Left colon (tissue), 2 donors: ENCODE results near the gene ANKH. TPM values are rescaled to one million over a fixed set of nuclear protein-coding genes. Genes with fewer than 3 reads are reported as not detected.
"Not testable (repeated sequence)": the region's sequence is repeated elsewhere in the genome, so short reads cannot be mapped to it uniquely, and the experiment has no call there.

ENCODE experiments used
- ATAC-seq: fragments of 200-7000 bp; cut with Tn5 transposase; one replicate; pipeline ENCODE4 v1.9.1; 2020; ENCODE audit warnings: mild to moderate bottlenecking, moderate library complexity
- DNase-seq, 2 donors: peaks; one replicate each; pipeline ENCODE4 v3.0.0-alpha.2; 2020
- intact Hi-C, 2 donors: fragments of 100-400 bp; cut with DNase I in 1 of 2; cut with micrococcal nuclease in 1 of 2; formaldehyde crosslinking; loops; one replicate each; pipeline versions ENCODE4 v1.11.2 to v1.14.0; 2022; cut with DNase I, micrococcal nuclease
- total RNA-seq, 2 donors: library from RNA; stranded (reverse); fragmentation: NEBNext Ultra II Directional; extraction: Animal tissue kit (Norgen Biotek cat#: 25700); gene quantifications; one replicate each; pipeline ENCODE4 v1.2.1, GENCODE V29; 2021
- donor health status: DM: no; HTN: no; CAD: no.
- donor health status: DM: yes; HTN: yes; CAD: no.

The ANKH gene
- total RNA-seq, 2 donors from 2014 or later = 98.4 to 156 TPM

- ATAC-seq = no peak
- intact Hi-C loops = no loop called here
- no peak for DNase-seq
Measured at GRCh38 chr5:14812166-14812565, 59.4 kb downstream of the ANKH start.

GRCh38 chr5:14810928-14811572 lies 60.5 kb downstream of the ANKH start:
- intact Hi-C loops = no loop called here
- no peak for DNase-seq
- ATAC-seq = no peak

GRCh38 chr5:14810282-14810681 lies 61.3 kb downstream of the ANKH start:
- intact Hi-C loops = no loop called here

DNA sequence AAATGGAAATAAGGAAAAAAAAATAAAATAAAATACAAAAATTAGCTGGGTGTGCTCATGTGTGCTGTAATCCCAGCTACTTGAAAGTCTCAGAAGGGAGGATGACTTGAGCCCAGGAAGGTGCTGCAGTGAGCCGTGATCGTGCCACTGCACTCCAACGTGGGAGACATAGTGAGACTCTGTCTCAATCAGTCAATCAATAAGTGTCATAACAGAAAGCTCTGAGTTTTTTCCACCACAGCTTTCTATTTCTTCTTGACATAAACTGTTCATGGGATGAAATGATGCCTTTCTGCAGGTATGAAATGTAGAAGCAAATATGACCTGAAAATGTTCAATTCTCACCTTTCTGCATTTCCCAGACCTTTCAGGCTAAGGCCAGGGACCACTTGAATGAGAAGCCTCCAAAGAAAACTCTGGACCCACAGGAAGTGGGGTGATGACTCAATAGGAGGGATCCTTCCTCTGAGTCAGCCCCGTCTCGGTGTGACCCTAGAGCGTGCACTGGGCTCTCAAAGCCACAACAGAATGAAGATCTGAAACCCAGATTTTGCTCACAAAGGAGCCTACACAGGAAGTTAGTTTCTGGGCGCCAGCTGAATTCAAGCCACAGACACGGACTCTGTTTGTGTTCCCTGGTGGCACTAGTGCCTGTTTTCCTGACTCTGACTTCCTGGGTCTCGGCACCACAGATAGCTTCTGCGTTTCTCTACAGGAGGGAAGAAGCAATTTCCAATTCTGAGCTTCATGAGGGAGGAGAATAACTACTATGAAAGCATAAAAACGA lies 62.0 kb downstream of the ANKH start:
- ATAC-seq (peak; percentile 49), DNase-seq (peak; percentile 44 to 49)
- intact Hi-C loops = no loop called here

More at GRCh38 chr5:14810282-14810681, 61.3 kb downstream of the ANKH start:
- DNase-seq = no peak
- no peak for ATAC-seq

DNA sequence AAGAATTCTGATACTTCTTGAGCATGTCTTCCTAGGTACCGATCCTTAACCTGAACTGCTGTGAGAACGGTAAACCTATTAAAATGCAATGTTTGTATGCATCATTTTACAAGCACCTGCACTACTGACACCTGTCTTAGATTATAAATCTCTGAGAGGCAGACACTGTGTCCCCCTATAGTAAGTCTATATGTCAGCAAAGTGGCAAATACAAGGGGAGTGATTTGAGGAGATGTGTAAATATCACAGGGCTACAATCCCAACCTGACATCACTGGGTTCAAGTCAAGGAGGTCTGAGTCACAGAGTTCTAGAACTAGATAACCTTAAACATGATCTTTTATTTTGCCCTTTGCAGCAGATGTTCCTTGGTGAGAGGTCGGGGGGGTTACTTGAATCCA lies 64.1 kb downstream of the ANKH start:
- DNase-seq (no peak), ATAC-seq (peak; percentile 15)
- intact Hi-C loops = no loop called here

DNA sequence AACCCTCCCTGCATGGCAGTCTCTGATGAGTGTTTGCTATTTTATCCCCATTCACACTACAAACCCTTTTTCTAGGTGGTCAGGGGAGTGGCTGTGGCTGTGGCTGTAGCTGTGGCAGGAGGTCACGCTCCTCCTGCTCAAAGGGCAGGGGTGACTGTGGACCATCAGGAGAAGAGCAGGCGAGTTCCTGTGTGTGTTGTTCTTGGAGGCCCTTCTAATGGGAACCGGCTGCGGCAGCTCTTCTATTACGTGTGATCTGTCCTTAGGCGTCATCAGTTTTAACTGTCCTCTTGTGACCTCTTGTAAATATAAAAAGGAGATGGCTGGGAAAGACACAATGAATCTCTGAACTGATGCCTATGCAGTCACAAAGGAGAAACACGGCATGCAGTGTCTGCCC lies 65.1 kb downstream of the ANKH start:
- peak in 1 of 2 donors; percentile 28 for DNase-seq
- intact Hi-C loops = no loop called here
- no peak for ATAC-seq

GRCh38 chr5:14802541-14802940 lies 69.0 kb downstream of the ANKH start:
- ATAC-seq (no peak), DNase-seq (no peak)
- intact Hi-C loops = no loop called here

DNA sequence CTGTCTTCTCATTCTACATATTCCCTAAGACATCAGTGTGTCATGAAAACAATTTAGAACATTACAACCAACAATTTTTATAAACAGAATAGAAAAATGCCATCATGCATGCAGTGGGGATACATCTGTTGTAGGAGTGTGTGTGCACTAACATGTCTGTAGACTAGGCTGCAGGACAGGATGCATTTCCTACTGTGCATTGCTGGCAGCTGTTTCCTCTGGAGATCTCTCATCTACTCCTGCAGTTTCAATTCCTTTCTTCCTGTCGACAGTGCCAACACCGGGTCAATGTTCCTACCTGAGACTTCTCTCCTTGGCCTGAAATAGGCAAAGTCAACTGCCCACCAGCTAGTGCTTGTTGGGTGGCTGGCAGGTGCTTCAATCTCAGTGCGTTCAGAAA lies 69.8 kb downstream of the ANKH start:
- no peak for DNase-seq
- intact Hi-C loops = no loop called here
- no peak for ATAC-seq

GRCh38 chr5:14797385-14797784 lies 74.2 kb downstream of the ANKH start:
- ATAC-seq, DNase-seq, intact Hi-C loops: not testable (repeated sequence)

GRCh38 chr5:14794583-14795230 lies 76.9 kb downstream of the ANKH start:
- DNase-seq = no peak
- intact Hi-C loops = no loop called here
- ATAC-seq = no peak

DNA sequence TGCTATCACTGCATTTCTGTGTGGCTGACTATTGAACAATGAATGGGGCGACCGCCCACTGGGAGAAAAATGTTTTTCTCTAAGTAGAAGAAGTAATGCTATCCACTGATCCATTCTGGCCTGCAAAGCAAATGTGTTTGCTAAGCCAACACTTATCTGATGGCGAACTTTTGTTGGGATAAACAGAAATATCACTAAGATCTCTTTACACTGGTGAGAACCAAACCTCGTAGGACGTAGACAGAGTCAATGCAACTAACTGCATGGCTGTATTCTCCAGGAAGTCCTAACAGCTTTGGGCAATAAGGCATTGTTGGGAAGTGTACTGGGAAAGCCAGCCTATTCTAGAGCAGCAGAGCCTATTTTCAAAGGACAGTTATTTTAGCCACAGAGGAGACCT lies 77.7 kb downstream of the ANKH start:
- no peak for ATAC-seq
- DNase-seq = no peak
- intact Hi-C loops = no loop called here

- intact Hi-C loops = no loop called here
- no peak for DNase-seq
- ATAC-seq = no peak
Measured at GRCh38 chr5:14790911-14791310, 80.7 kb downstream of the ANKH start.

DNA sequence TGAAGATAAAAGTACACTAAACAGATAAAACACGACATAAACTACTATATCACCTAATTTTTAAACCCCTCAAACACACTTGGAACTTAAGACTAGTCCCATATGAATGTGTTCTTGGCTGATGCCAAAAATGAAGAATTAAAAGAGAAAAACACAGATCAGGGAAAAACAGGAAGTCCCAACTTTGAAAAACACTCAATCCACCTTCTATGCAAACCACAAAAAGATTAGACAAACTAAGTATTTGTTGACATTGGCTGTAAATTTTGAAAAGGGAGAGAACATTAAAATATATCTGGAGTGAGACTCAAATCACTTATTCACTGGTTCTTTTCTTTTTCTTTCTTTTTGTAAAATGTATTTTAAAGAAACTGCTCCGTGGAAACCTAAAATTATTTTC lies 81.4 kb downstream of the ANKH start:
- intact Hi-C loops = no loop called here
- ATAC-seq (no peak), DNase-seq (no peak)

- intact Hi-C loops = no loop called here
- no peak for ATAC-seq
- no peak for DNase-seq
Measured at GRCh38 chr5:14787801-14788579, 83.6 kb downstream of the ANKH start.

DNA sequence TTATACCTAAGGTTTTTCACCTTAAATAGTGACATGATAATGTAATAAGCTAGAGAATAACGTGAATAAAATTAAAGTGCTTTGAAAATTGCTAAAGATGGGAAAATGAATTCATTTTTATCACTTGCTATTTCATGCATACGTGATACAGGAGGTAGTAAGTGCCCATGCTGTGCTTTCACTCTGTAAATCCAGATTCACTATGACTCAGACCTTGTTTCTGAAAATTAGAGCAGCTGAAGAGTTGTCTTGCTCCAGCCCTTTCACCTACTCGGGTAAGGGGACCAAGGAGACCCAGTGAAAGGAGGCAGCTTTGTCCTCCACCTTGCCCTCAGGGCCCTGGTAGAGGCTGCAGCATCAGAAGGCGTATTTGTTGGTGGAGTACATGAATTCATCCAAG lies 87.9 kb downstream of the ANKH start:
- ATAC-seq = no peak
- intact Hi-C loops = no loop called here
- no peak for DNase-seq

DNA sequence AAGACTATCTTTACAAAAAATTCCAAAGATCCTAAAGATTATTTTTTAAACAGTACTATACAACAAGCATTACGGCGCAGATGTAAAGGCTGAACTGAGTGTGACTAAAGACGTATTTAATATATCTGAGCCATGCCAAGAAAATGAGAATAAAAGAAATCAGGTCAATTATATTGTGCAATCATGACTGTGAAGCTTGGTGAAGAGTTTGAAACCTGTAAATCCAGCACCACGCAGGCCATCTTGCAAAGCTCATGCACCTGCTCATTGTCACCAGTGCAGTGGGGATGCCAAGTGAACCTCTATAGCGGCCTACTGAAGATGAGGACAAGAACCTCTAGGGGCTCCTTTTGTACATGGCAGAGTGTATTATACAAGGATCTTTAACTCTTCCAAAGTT lies 89.0 kb downstream of the ANKH start:
- intact Hi-C loops = no loop called here
- DNase-seq (no peak), ATAC-seq (no peak)

- intact Hi-C loops = no loop called here
- ATAC-seq (no peak), DNase-seq (no peak)
Measured at GRCh38 chr5:14781106-14781505, 90.5 kb downstream of the ANKH start.

GRCh38 chr5:14779975-14780374 lies 91.6 kb downstream of the ANKH start:
- no peak for ATAC-seq
- intact Hi-C loops = no loop called here
- DNase-seq = no peak

DNA sequence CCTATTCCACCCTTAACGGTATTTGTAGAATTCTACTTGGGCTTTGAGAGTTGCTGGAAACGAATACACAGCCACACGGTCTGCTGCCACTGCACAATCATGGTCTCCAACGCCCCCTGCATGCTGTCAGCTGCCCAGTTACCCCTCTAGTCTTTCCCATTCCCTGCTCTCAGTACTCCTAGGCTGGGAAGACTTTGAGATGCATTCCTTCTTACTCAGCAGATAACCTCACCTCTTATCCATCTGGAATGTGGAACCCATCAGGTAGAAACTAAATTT lies 92.8 kb downstream of the ANKH start:
- no peak for ATAC-seq
- no peak for DNase-seq
- intact Hi-C loops = no loop called here
